A549 (cell line): ENCODE data around the gene ASIC2.

Experiments
- CEBPB ChIP-seq, 2 experiments: fragments of >200 bp in 1 of 2; sonication (Bioruptor Twin) in 1 of 2; formaldehyde crosslinking in 1 of 2; IDR thresholded peaks; 2 replicates each; pipeline ENCODE4 v1.6.1; 2012 to 2016
- ELK1 ChIP-seq: fragments of 150-350 bp; IDR thresholded peaks from 2 replicates; pipeline ENCODE4 v1.6.1; 2014; ENCODE audit warnings: low read depth, mild to moderate bottlenecking, low read length
- EP300 ChIP-seq, 2 experiments: fragments of >200 bp; sonication (Bioruptor Twin); formaldehyde crosslinking; IDR thresholded peaks; 2 replicates in 1 of 2; 3 replicates in 1 of 2; pipeline ENCODE4 v1.6.1; 2016 to 2017
- ESRRA ChIP-seq: fragments of 150-350 bp; IDR thresholded peaks from 2 replicates; pipeline ENCODE4 v1.6.1; 2014; ENCODE audit warnings: mild to moderate bottlenecking, low read length, borderline replicate concordance
- HEYL ChIP-seq: fragments of 250-450 bp; sonication (Bioruptor Pico); IDR thresholded peaks from 2 replicates; pipeline ENCODE4 v1.8.0; 2021; ENCODE audit warnings: mild to moderate bottlenecking, moderate library complexity
- MYC ChIP-seq: IDR thresholded peaks from 2 replicates; pipeline ENCODE4 v1.6.1; 2012; ENCODE audit warnings: mild to moderate bottlenecking, inconsistent platforms, low read length, improper control_type of control experiment, borderline replicate concordance
- POLR2A ChIP-seq: IDR thresholded peaks from 2 replicates; pipeline ENCODE4 v1.6.1; 2012; ENCODE audit warnings: mild to moderate bottlenecking, low read length
- RFX5 ChIP-seq: fragments of 450-650 bp; IDR thresholded peaks from 2 replicates; pipeline ENCODE4 v1.7.1; 2014; ENCODE audit warnings: antibody characterized with exemption, mild to moderate bottlenecking, moderate library complexity
- TF ChIP-seq, protein P1 (sequence below): fragments of >200 bp; sonication (Bioruptor Twin); formaldehyde crosslinking; IDR thresholded peaks from 3 replicates; pipeline ENCODE4 v1.5.1; 2016

GRCh38 chr17:33266611-33267010 lies 26.5 kb downstream of the ASIC2 start:
- TF ChIP-seq EP300 (IDR thresholded peaks at IDR 0.05), result no peak
- TF ChIP-seq, protein P1, sequence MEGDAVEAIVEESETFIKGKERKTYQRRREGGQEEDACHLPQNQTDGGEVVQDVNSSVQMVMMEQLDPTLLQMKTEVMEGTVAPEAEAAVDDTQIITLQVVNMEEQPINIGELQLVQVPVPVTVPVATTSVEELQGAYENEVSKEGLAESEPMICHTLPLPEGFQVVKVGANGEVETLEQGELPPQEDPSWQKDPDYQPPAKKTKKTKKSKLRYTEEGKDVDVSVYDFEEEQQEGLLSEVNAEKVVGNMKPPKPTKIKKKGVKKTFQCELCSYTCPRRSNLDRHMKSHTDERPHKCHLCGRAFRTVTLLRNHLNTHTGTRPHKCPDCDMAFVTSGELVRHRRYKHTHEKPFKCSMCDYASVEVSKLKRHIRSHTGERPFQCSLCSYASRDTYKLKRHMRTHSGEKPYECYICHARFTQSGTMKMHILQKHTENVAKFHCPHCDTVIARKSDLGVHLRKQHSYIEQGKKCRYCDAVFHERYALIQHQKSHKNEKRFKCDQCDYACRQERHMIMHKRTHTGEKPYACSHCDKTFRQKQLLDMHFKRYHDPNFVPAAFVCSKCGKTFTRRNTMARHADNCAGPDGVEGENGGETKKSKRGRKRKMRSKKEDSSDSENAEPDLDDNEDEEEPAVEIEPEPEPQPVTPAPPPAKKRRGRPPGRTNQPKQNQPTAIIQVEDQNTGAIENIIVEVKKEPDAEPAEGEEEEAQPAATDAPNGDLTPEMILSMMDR, result no peak
- no peak for TF ChIP-seq ELK1
- no peak for TF ChIP-seq CEBPB (IDR thresholded peaks at IDR 0.05)
- no peak for TF ChIP-seq POLR2A
- TF ChIP-seq RFX5, result no peak
- no peak for TF ChIP-seq HEYL
- no peak for TF ChIP-seq MYC
- TF ChIP-seq ESRRA, result no peak
